ENCODE measurements around the gene STK32C.
"Not testable (repeated sequence)": the region's sequence is repeated elsewhere in the genome, so short reads cannot be mapped to it uniquely, and the experiment has no call there.

STK32C gene

GRCh38 chr10:132226586-132227405 is 81.0 kb downstream of the STK32C start:
- DNase-seq (ENCODE audit: insufficient read length, low spot score) (no peak), FAIRE-seq (no peak)
- no peak for TF ChIP-seq POLR2A (IDR thresholded peaks at IDR 0.05; ENCODE audit: low read depth, low read length)

DNA sequence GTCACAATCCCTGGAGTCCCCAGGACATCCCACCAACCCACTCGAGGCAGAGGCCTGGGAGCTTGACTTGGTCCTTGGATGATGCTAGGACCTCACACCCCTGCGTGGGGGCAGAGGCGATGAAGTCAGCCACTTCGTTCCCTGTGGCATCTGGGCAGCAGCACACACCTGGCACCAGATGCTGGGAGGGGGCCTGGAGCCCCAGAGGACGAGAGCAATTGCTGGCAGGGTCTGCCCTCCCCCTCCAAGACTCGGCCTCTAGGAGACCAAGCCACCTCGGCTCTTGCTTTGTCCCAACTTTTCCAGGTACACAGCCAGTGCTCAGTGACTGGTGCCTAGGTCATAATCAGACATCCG is 81.9 kb downstream of the STK32C start:
- no peak for DNase-seq (ENCODE audit: insufficient read length, low spot score)
- no peak for FAIRE-seq

GRCh38 chr10:132225073-132225848 is 82.5 kb downstream of the STK32C start:
- DNase-seq (ENCODE audit: insufficient read length, low spot score) (no peak), FAIRE-seq (no peak)
- TF ChIP-seq POLR2A (IDR thresholded peaks at IDR 0.05; ENCODE audit: low read depth, low read length) = no peak

More for the DNA sequence above, 81.9 kb downstream of the STK32C start:
- no peak for TF ChIP-seq POLR2A (IDR thresholded peaks at IDR 0.05; ENCODE audit: low read depth, low read length)

- TF ChIP-seq POLR2A (IDR thresholded peaks at IDR 0.05; ENCODE audit: low read depth, low read length) = no peak
- FAIRE-seq (no peak), DNase-seq (ENCODE audit: insufficient read length, low spot score) (no peak)
Measured at GRCh38 chr10:132224343-132225072, 83.2 kb downstream of the STK32C start.

- TF ChIP-seq POLR2A (IDR thresholded peaks at IDR 0.05; ENCODE audit: low read depth, low read length) = no peak
- FAIRE-seq (no peak), DNase-seq (ENCODE audit: insufficient read length, low spot score) (no peak)
Measured at GRCh38 chr10:132223611-132224342, 84.0 kb downstream of the STK32C start.

DNA sequence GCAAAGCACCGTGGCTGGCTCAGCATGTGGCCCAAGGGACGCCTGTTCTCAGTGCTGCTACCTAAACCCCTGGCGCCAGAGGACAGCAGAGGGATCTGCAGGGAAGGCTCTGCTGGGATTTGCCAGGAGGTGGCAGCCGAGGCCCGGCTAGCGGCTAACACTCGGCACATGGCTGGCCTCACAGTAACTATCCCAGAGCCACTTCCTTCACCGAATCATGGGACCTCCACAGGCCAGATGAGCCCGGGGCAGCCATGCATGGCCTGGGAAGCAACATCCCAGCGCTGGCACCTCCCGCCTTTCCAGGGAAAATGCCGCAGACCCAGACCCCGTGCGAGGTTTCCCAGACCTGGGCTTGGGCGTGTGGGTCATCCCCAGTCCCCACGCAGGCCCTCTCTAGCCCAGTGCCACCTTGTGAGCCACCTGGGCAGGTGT is 84.6 kb downstream of the STK32C start:
- DNase-seq (ENCODE audit: insufficient read length, low spot score) = peak; percentile 91
- no peak for TF ChIP-seq POLR2A (IDR thresholded peaks at IDR 0.05; ENCODE audit: low read depth, low read length)
- peak; percentile 33 for FAIRE-seq

- FAIRE-seq = no peak
- no peak for TF ChIP-seq POLR2A (IDR thresholded peaks at IDR 0.05; ENCODE audit: low read depth, low read length)
- DNase-seq (ENCODE audit: insufficient read length, low spot score) = no peak
Measured at GRCh38 chr10:132222726-132223125, 85.0 kb downstream of the STK32C start.

GRCh38 chr10:132220996-132221395 is 86.8 kb downstream of the STK32C start:
- not testable (repeated sequence) for DNase-seq (ENCODE audit: insufficient read length, low spot score); FAIRE-seq

DNA sequence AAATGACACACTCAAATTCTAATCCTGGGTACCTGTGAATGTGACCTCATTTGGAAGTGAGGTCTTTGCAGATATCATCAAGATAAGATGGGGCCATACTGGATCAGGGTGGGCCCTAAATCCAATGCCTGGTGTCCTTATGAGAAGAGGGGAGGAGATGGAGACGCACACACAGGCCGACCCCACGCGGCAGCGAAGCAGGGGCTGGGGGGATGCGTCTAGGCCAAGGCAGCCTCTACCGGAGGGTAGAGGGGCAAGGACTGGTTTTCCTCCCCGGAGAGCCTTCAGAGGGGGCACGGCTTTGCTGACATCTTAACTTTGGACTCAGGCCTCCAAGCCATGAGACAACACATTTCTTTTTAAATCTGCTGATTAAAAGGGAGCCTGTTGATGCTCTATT is 87.7 kb downstream of the STK32C start:
- no peak for TF ChIP-seq POLR2A (IDR thresholded peaks at IDR 0.05; ENCODE audit: low read depth, low read length)
- no peak for DNase-seq (ENCODE audit: insufficient read length, low spot score)
- FAIRE-seq = no peak

- no peak for DNase-seq (ENCODE audit: insufficient read length, low spot score)
- no peak for TF ChIP-seq POLR2A (IDR thresholded peaks at IDR 0.05; ENCODE audit: low read depth, low read length)
- FAIRE-seq = no peak
Measured at GRCh38 chr10:132219486-132219885, 88.3 kb downstream of the STK32C start.

GRCh38 chr10:132216441-132216840 is 91.3 kb downstream of the STK32C start:
- FAIRE-seq; DNase-seq (ENCODE audit: insufficient read length, low spot score): not testable (repeated sequence)

DNA sequence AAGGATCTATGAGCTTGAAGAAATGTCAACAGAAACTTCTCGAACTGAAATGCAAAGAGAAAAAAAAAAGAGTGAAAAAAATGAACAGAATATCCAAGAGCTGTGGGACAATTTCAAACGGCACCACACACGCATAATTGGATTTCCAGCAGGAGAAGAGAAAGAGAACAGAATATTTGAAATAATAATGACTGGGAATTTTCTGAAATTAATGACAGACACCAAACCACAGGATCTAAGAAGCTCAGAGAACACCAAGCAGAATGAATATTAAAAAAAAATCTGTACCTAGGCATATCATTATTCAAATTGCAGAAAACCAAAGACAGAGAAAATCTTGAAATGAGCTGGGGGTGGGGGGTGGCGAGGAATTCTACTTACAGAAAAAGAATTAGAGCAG is 93.8 kb downstream of the STK32C start:
- FAIRE-seq (no peak), DNase-seq (ENCODE audit: insufficient read length, low spot score) (no peak)
- TF ChIP-seq POLR2A (IDR thresholded peaks at IDR 0.05; ENCODE audit: low read depth, low read length) = no peak

- TF ChIP-seq POLR2A (IDR thresholded peaks at IDR 0.05; ENCODE audit: low read depth, low read length) = no peak
- FAIRE-seq (no peak), DNase-seq (ENCODE audit: insufficient read length, low spot score) (no peak)
Measured at GRCh38 chr10:132212816-132213215, 94.9 kb downstream of the STK32C start.

- TF ChIP-seq POLR2A (IDR thresholded peaks at IDR 0.05; ENCODE audit: low read depth, low read length) = no peak
- no peak for DNase-seq (ENCODE audit: insufficient read length, low spot score)
- FAIRE-seq = no peak
Measured at GRCh38 chr10:132211246-132211645, 96.5 kb downstream of the STK32C start.
